H1 (cell line): Measurements from ENCODE around the gene TSPOAP1. TPM values are rescaled to one million over a fixed set of nuclear protein-coding genes. Genes with fewer than 3 reads are reported as not detected.

Source experiments
- CTCF ChIA-PET: fragments of 300-600 bp; sonication (Branson Sonifier 250); formaldehyde crosslinking; loops from one replicate; lab custom pipeline; 2021; ENCODE audit not compliant: partially characterized antibody; lab: Charles Lee
- POLR2A ChIA-PET: fragments of 300-600 bp; sonication (Branson Sonifier 250); formaldehyde crosslinking; loops from one replicate; lab custom pipeline; 2021; ENCODE audit warnings: inconsistent platforms; ENCODE audit not compliant: partially characterized antibody; lab: Charles Lee
- DNase-seq, 2 experiments: peaks; one replicate each; pipeline versions ENCODE4 v3.0.0 to v3.0.0-alpha.2; 2010 to 2022; ENCODE audit warnings: low spot score in 2 of 2, low read depth in 1 of 2, mixed read lengths in 1 of 2
- FAIRE-seq: peaks from 2 replicates; lab custom pipeline; 2011; peaks lifted over from hg19 to GRCh38; lab: Jason Lieb, UNC
- H2AFZ ChIP-seq: 2 replicates; pipeline ENCODE4 v1.8.1; 2012; ENCODE audit warnings: low read length, inconsistent platforms
- H2AK5ac ChIP-seq: 2 replicates; pipeline ENCODE4 v1.6.1; 2013; ENCODE audit warnings: low read depth, low read length
- H2BK120ac ChIP-seq: replicated peaks from 2 replicates; pipeline ENCODE3; 2013; ENCODE audit warnings: low read depth, low read length, inconsistent platforms
- H2BK12ac ChIP-seq: 2 replicates; pipeline ENCODE4 v1.6.1; 2013; ENCODE audit warnings: low read depth, low read length
- H2BK15ac ChIP-seq: 2 replicates; pipeline ENCODE4 v1.6.1; 2013; ENCODE audit warnings: low read length
- H2BK20ac ChIP-seq: 2 replicates; pipeline ENCODE4 v1.6.1; 2013; ENCODE audit warnings: low read length
- H2BK5ac ChIP-seq: 2 replicates; pipeline ENCODE4 v1.6.1; 2013; ENCODE audit warnings: low read depth, low read length
- H3K14ac ChIP-seq: 2 replicates; pipeline ENCODE4 v1.6.1; 2013; ENCODE audit warnings: inconsistent platforms; ENCODE audit not compliant: insufficient read length
- H3K18ac ChIP-seq: 2 replicates; pipeline ENCODE4 v1.6.1; 2013; ENCODE audit warnings: low read length; ENCODE audit errors: extremely low read depth
- H3K23ac ChIP-seq: 2 replicates; pipeline ENCODE4 v1.6.1; 2013; ENCODE audit warnings: inconsistent platforms; ENCODE audit not compliant: insufficient read length
- H3K23me2 ChIP-seq: 2 replicates; pipeline ENCODE4 v1.6.1; 2013; ENCODE audit warnings: low read depth, low read length
- H3K27ac ChIP-seq: 2 replicates; pipeline ENCODE4 v1.6.1; 2011; ENCODE audit warnings: low read depth, low read length, inconsistent platforms
- H3K27me3 ChIP-seq, 4 experiments: replicated peaks in 1 of 4; 1 replicate in 1 of 4; 2 replicates in 3 of 4; pipeline versions ENCODE4 v1.6.1 to v1.8.1; 2011 to 2013; ENCODE audit warnings: low read length in 3 of 4, mild to moderate bottlenecking in 3 of 4, inconsistent platforms in 2 of 4, mixed read lengths in 2 of 4, moderate library complexity in 1 of 4; ENCODE audit not compliant: control insufficient read depth in 3 of 4, insufficient read depth in 3 of 4; ENCODE audit errors: extremely low read depth in 1 of 4
- H3K36me3 ChIP-seq, 4 experiments: 2 replicates each; pipeline versions ENCODE4 v1.6.1 to v1.8.1; 2011 to 2013; ENCODE audit warnings: mild to moderate bottlenecking in 4 of 4, low read length in 3 of 4, moderate library complexity in 2 of 4, control low read depth in 1 of 4, inconsistent platforms in 1 of 4; ENCODE audit not compliant: insufficient read depth in 4 of 4, control insufficient read depth in 2 of 4
- H3K4ac ChIP-seq: replicated peaks from 2 replicates; pipeline ENCODE3; 2013; ENCODE audit warnings: low read length, low read depth, mixed read lengths, inconsistent platforms; ENCODE audit not compliant: insufficient read length
- H3K4me1 ChIP-seq, 4 experiments: replicated peaks in 1 of 4; 1 replicate in 1 of 4; 2 replicates in 3 of 4; pipeline versions ENCODE4 v1.6.1 to v1.8.1; 2011 to 2013; ENCODE audit warnings: low read length in 3 of 4, inconsistent platforms in 2 of 4, mixed read lengths in 1 of 4; ENCODE audit not compliant: insufficient read depth in 4 of 4, control insufficient read depth in 3 of 4
- H3K4me2 ChIP-seq, 2 experiments: 2 replicates each; pipeline versions ENCODE4 v1.6.1 to v1.8.1; 2011 to 2013; ENCODE audit warnings: low read depth in 2 of 2, low read length in 2 of 2, control low read depth in 1 of 2, inconsistent platforms in 1 of 2, mild to moderate bottlenecking in 1 of 2; ENCODE audit not compliant: insufficient read depth in 1 of 2
- H3K4me3 ChIP-seq, 4 experiments: fragments of 200-600, 300-600 bp in 1 of 4; sonication (generic), shearing (Covaris generic), sonication (Bioruptor Twin) in 1 of 4; 2 replicates each; pipeline versions ENCODE4 v1.5.1 to v1.8.1; 2011 to 2016; ENCODE audit warnings: low read length in 4 of 4, low read depth in 3 of 4, control low read depth in 2 of 4, inconsistent platforms in 2 of 4, mild to moderate bottlenecking in 2 of 4, mixed read lengths in 1 of 4, moderate library complexity in 1 of 4; ENCODE audit not compliant: insufficient read depth in 2 of 4; ENCODE audit errors: extremely low read depth in 1 of 4
- H3K56ac ChIP-seq: replicated peaks from 2 replicates; pipeline ENCODE3; 2013; ENCODE audit warnings: low read depth, mild to moderate bottlenecking, mixed read lengths, low read length, inconsistent platforms; ENCODE audit not compliant: insufficient read length
- H3K79me1 ChIP-seq: 2 replicates; pipeline ENCODE4 v1.6.1; 2013; ENCODE audit warnings: low read depth, low read length, control low read depth
- H3K79me2 ChIP-seq, 2 experiments: 2 replicates each; pipeline versions ENCODE4 v1.6.1 to v1.8.1; 2012 to 2013; ENCODE audit warnings: low read length in 2 of 2, mild to moderate bottlenecking in 2 of 2, inconsistent platforms in 1 of 2; ENCODE audit not compliant: insufficient read depth in 2 of 2, control insufficient read depth in 1 of 2
- H3K9ac ChIP-seq, 4 experiments: replicated peaks in 1 of 4; 1 replicate in 1 of 4; 2 replicates in 3 of 4; pipeline versions ENCODE4 v1.6.1 to v1.8.1; 2011 to 2013; ENCODE audit warnings: low read depth in 3 of 4, low read length in 3 of 4, control low read depth in 2 of 4, mild to moderate bottlenecking in 2 of 4, moderate library complexity in 2 of 4, inconsistent platforms in 1 of 4; ENCODE audit errors: extremely low read depth in 1 of 4
- H3K9me3 ChIP-seq, 2 experiments: 2 replicates each; pipeline versions ENCODE4 v1.6.1 to v1.8.1; 2012 to 2013; ENCODE audit warnings: mild to moderate bottlenecking in 2 of 2, moderate library complexity in 2 of 2, control low read depth in 1 of 2, inconsistent platforms in 1 of 2, low read depth in 1 of 2, low read length in 1 of 2, mixed read lengths in 1 of 2; ENCODE audit not compliant: insufficient read depth in 2 of 2
- H4K20me1 ChIP-seq, 2 experiments: replicated peaks in 1 of 2; 2 replicates each; pipeline versions ENCODE3 to v1.8.1; 2011 to 2013; ENCODE audit warnings: inconsistent platforms in 2 of 2, low read length in 2 of 2, mild to moderate bottlenecking in 1 of 2; ENCODE audit not compliant: insufficient read depth in 2 of 2, control insufficient read depth in 1 of 2
- H4K5ac ChIP-seq: 2 replicates; pipeline ENCODE4 v1.6.1; 2013; ENCODE audit warnings: low read length, low read depth, mixed read lengths, inconsistent platforms; ENCODE audit not compliant: insufficient read length
- H4K8ac ChIP-seq: 2 replicates; pipeline ENCODE4 v1.8.0; 2013; ENCODE audit warnings: mild to moderate bottlenecking, moderate library complexity, low read length, inconsistent platforms; ENCODE audit not compliant: insufficient read depth; ENCODE audit errors: extremely low read depth
- H4K91ac ChIP-seq: replicated peaks from 2 replicates; pipeline ENCODE3; 2013; ENCODE audit warnings: low read length, mixed read lengths, inconsistent platforms; ENCODE audit not compliant: insufficient read length
- CBX8 ChIP-seq: fragments of 300-800, 300-1000 bp; sonication (generic); IDR thresholded peaks from 2 replicates; pipeline ENCODE4 v1.7.1; 2016; ENCODE audit warnings: low read depth, low read length, borderline replicate concordance
- FOSL1 ChIP-seq: IDR thresholded peaks from 2 replicates; pipeline ENCODE4 v1.6.1; 2011; ENCODE audit warnings: mild to moderate bottlenecking, low read depth, low read length, moderate library complexity; ENCODE audit not compliant: insufficient read depth
- GABPA ChIP-seq: IDR thresholded peaks from 2 replicates; pipeline ENCODE4 v1.6.1; 2011; ENCODE audit warnings: mild to moderate bottlenecking, low read length, moderate library complexity, borderline replicate concordance; ENCODE audit not compliant: insufficient read depth
- HDAC2 ChIP-seq, 2 experiments: fragments of 300-600 bp in 1 of 2; sonication (generic) in 1 of 2; IDR thresholded peaks; 2 replicates each; pipeline ENCODE4 v1.6.1; 2011 to 2012; ENCODE audit warnings: low read depth in 2 of 2, low read length in 2 of 2, mild to moderate bottlenecking in 2 of 2, moderate library complexity in 2 of 2, borderline replicate concordance in 1 of 2, inconsistent platforms in 1 of 2
- MAFK ChIP-seq: IDR thresholded peaks from 2 replicates; pipeline ENCODE4 v1.6.1; 2012; ENCODE audit warnings: low read depth, mild to moderate bottlenecking, improper control_type of control experiment, low read length
- POLR2A ChIP-seq, 2 experiments: IDR thresholded peaks; 1 replicate in 1 of 2; 2 replicates in 1 of 2; pipeline ENCODE4 v1.6.1; 2011; ENCODE audit warnings: low read depth in 2 of 2, low read length in 2 of 2, mild to moderate bottlenecking in 2 of 2; ENCODE audit errors: control extremely low read depth in 1 of 2
- SAP30 ChIP-seq: fragments of 300-600 bp; sonication (generic); IDR thresholded peaks from 2 replicates; pipeline ENCODE4 v1.7.1; 2012; ENCODE audit warnings: low read length, moderate library complexity, mild to moderate bottlenecking, inconsistent platforms; ENCODE audit not compliant: insufficient read depth, insufficient replicate concordance
- SUZ12 ChIP-seq: fragments of 200-600 bp; sonication (generic); IDR thresholded peaks from 2 replicates; pipeline ENCODE4 v1.6.1; 2012; ENCODE audit warnings: mild to moderate bottlenecking, inconsistent platforms, low read length, moderate library complexity, mixed read lengths
- TBP ChIP-seq: IDR thresholded peaks from 2 replicates; pipeline ENCODE4 v1.6.1; 2011; ENCODE audit warnings: low read depth, low read length, improper control_type of control experiment
- YY1 ChIP-seq: IDR thresholded peaks from 2 replicates; pipeline ENCODE4 v1.6.1; 2011; ENCODE audit warnings: low read depth, mild to moderate bottlenecking, low read length
- WGBS, 2 experiments: shearing (Covaris generic) in 1 of 2; methylation state at CpG; one replicate each; pipeline versions ENCODE4 v1.1.6 to v1.1.7; 2013 to 2015; ENCODE audit warnings: low lambda C conversion rate in 2 of 2, mixed read lengths in 2 of 2, inconsistent platforms in 1 of 2, low coverage in 1 of 2, missing lambda C conversion rate in 1 of 2; ENCODE audit not compliant: insufficient replicate concordance in 2 of 2, insufficient coverage in 1 of 2, insufficient read length in 1 of 2; ENCODE audit errors: extremely low coverage in 1 of 2, missing lambda C conversion rate in 1 of 2; 5-methylcytosine and 5-hydroxymethylcytosine counted together
- polyA plus RNA-seq, 7 experiments: library from polyadenylated mRNA; depleted of rRNA in 3 of 7; stranded (reverse) in 5 of 7; unstranded in 2 of 7; fragments of >200 nt in 5 of 7; fragments of 200-250 nt in 2 of 7; gene quantifications; 1 replicate in 5 of 7; 2 replicates in 1 of 7; 4 replicates in 1 of 7; pipeline versions ENCODE4 v1.2.1 to v1.2.3, GENCODE V29; 2011 to 2013; ENCODE audit warnings: missing spikeins in 2 of 7, mixed read lengths in 2 of 7
- total RNA-seq: library from RNA; stranded (reverse); fragmentation: NEBNext Ultra II Directional; extraction: Animal tissue kit (Norgen Biotek cat#: 25700); gene quantifications from 2 replicates; pipeline ENCODE4 v1.2.1, GENCODE V29; 2021

The TSPOAP1 gene
- total and polyA plus RNA-seq, 2 of the 8 experiments (the other 6 are each of a cell fraction or from before 2014, with no cell fraction given): 7.6 to 9.2 TPM

- Histone ChIP-seq H2BK20ac (no peak overlapping the region), H4K20me1 (no peaks in the 10 kb centered on the region), H4K5ac (no peak overlapping the region), H3K79me2 (no peaks in the 10 kb centered on the region), H2BK120ac (no peak overlapping the region), H3K9ac (no peak overlapping the region), H3K4me1 (peaks cover 5 to 15% (median 10%) of the 10 kb centered on the region in 4 experiments; a peak in 5 of 7 replicates), H3K36me3 (no peaks in the 10 kb centered on the region; a peak in 1 of 8 replicates), H3K27ac (no peak overlapping the region), H2BK15ac (no peak overlapping the region), H3K23ac (no peak overlapping the region), H2AK5ac (no peak overlapping the region), H2AFZ (no peak overlapping the region), H4K91ac (no peak overlapping the region), H3K79me1 (no peaks in the 10 kb centered on the region), H3K9me3 (no peaks in the 10 kb centered on the region), H3K4me2 (no peak overlapping the region), H3K56ac (no peak overlapping the region), H3K27me3 (no peaks in the 10 kb centered on the region), H3K4me3 (no peak overlapping the region), H2BK5ac (no peak overlapping the region), H4K8ac (no peak overlapping the region), H3K18ac (no peak overlapping the region), H2BK12ac (no peak overlapping the region), H3K14ac (no peak overlapping the region), H3K23me2 (no peaks in the 10 kb centered on the region), H3K4ac (no peak overlapping the region)
- TF ChIP-seq SAP30 (no peak), CBX8 (no peak), MAFK (no peak), HDAC2 (IDR thresholded peaks at IDR 0.05; ENCODE audit: borderline replicate concordance in 1 of 2, low read depth in 2 of 2, low read length in 2 of 2) (no peak), GABPA (no peak), POLR2A (IDR thresholded peaks at IDR 0.05; ENCODE audit: control extremely low read depth in 1 of 2, low read depth in 2 of 2, low read length in 2 of 2) (no peak), SUZ12 (no peak), TBP (no peak), YY1 (no peak), FOSL1 (no peak)
- ChIA-PET CTCF (interaction anchor here (1.0 to 1.1 kb wide), 2 partner anchors 21 to 31 kb away, joined by 3 read pairs; no protein-coding TSS in a partner anchor), POLR2A (interaction anchor here (1.5 kb wide), 1 partner anchor 21 kb away, joined by 5 read pairs; the partner anchor contains the start of gene SUPT4H1)
- 88% methylated on average over 1 of the region's 1 CpG; no CpG with 5 or more reads in 1 of the 2 experiments for WGBS, 2 experiments
- DNase-seq: no peak
- FAIRE-seq: no peak
Observed at GRCh38 chr17:58373923-58374322, 45.3 kb upstream of the TSPOAP1 start.
